ENCODE measurements around the gene PTPRT.
"Not testable (repeated sequence)": the region's sequence is repeated elsewhere in the genome, so short reads cannot be mapped to it uniquely, and the experiment has no call there.

Gene PTPRT

DNA sequence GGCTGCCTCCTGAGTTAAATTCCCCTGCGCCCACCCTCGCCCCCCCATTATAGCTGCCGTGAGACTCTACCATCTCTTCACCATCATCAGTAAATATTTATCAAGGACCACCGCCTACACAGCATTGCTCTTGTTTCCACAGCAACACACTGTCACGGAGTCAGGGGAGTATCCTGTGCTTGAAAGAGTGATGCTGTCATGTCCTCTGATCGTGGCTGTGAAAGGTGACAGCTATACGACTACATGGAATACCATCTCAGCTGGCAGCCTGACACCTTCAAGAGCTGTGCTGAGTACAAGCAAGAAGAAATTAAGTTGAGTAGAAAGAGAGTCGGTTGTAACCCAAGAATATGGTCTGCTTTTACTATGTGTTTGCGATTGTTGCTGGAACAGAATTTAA, 3.4 kb downstream of the PTPRT start:
- no peak for DNase-seq

GRCh38 chr20:43185901-43186300, 3.8 kb downstream of the PTPRT start:
- no peak for DNase-seq

GRCh38 chr20:43183536-43184070, 6.1 kb downstream of the PTPRT start:
- no peak for DNase-seq

DNA sequence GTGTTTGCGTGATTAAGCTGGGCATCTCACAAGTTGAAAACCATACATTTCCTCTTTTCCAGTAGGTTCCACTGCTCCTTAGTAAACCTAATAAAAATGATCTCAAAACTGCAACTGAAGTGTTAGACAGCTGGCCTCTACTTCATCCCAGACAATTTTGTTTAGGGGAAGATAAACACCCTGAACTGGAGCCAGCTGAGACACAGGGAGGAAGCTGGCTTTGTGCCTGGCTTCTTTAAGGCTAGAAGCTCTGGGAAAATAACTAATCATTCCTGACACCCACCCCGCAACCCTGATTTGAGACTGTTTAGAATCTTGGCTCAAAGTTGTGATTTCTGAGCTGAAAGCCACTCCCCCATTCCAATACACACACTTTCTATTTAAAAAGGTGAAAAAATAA, 11.6 kb downstream of the PTPRT start:
- DNase-seq = no peak

GRCh38 chr20:43176726-43177125, 13.0 kb downstream of the PTPRT start:
- no peak for DNase-seq

DNA sequence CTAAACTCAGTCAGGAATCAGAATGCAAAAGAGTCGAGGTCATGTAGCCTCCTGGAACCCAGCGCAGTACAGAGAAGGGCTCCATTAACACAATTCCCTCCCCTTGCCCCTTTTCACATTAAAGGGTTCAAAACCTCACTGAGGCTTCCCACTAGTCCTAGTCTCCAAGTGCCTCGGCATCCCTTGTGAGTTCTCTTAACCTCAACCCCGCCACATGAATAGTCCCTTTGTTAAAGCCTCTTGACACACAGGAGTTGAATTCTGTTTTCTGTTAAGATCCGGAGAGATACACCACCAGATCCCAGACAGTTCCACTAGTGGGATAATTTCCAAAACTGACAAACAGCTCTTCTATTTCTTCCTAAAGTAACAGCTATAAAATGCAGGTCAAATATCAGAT, 17.8 kb downstream of the PTPRT start:
- DNase-seq = no peak

GRCh38 chr20:43170771-43171170, 18.9 kb downstream of the PTPRT start:
- no peak for DNase-seq

DNA sequence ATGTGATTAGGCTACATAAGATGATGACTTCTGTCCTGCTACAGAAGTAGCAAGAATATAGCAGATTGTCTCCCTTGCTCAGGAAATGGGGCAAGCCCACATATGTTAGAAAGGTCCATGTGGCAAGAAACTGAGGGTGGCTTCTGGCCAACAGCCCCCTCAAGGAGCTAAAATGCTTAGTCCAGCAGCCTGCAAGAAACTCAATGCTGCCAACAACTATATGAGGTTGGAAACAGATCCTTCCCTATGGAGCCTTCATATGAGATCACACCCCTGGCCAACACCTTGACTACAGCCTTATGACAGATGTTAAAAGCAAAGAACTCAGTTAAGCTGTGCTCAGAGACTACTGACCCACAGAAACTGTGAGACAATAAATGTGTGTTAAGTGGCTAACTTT, 22.1 kb downstream of the PTPRT start:
- DNase-seq = no peak

- DNase-seq = no peak
These were observed 22.7 kb downstream of the PTPRT start for GRCh38 chr20:43167021-43167420.

DNA sequence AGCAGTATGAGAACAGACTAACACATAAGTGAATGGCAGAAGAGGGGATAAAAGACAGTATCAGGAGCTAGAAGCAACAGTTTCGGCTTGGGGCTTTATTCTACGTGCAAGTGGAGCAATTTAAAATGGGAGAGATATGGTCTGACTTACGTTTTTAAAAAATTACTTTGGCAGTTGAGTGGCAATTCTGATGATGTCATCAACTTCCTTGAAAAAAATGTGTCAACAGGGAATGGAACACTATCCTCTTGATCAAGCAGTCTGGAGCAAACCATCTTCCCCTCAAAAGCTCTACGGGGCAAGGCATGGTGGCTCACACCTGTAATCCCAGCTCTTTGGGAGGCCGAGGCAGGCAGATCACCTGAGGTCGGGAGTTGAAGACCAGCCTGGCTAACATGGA, 24.1 kb downstream of the PTPRT start:
- DNase-seq = no peak

- DNase-seq = not testable (repeated sequence)
These were observed 25.0 kb downstream of the PTPRT start for GRCh38 chr20:43164736-43165135.

- DNase-seq = no peak
These were observed 28.0 kb downstream of the PTPRT start for GRCh38 chr20:43161716-43162115.

GRCh38 chr20:43160941-43161340, 28.8 kb downstream of the PTPRT start:
- no peak for DNase-seq

- DNase-seq = no peak
These were observed 29.7 kb downstream of the PTPRT start for GRCh38 chr20:43159994-43160393.

- no peak for DNase-seq
These were observed 34.2 kb downstream of the PTPRT start for GRCh38 chr20:43155366-43156100.

- no peak for DNase-seq
These were observed 37.8 kb downstream of the PTPRT start for GRCh38 chr20:43151901-43152300.

DNA sequence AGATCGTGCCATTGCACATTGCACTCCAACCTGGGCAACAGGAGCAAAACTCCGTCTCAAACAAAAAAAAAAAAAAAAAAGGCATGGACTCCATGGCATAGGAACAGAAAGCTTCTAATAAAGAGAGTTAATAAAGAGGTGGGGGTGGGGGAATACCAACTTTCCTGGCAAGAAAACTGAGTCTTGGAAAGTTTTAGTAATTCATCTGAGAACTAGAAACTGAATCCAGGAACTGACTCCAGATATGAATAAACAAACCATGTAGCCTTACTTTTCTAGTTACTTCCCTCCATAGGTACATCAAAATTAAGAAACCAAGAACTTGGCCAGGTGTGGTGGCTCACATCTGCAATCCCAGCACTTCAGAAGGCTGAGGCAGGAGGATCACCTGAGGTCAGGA, 38.5 kb downstream of the PTPRT start:
- DNase-seq = no peak

- no peak for DNase-seq
These were observed 49.0 kb downstream of the PTPRT start for GRCh38 chr20:43140726-43141125.

GRCh38 chr20:43138061-43138770, 51.5 kb downstream of the PTPRT start:
- DNase-seq = no peak

- DNase-seq = no peak
These were observed 52.5 kb downstream of the PTPRT start for GRCh38 chr20:43137160-43137559.

DNA sequence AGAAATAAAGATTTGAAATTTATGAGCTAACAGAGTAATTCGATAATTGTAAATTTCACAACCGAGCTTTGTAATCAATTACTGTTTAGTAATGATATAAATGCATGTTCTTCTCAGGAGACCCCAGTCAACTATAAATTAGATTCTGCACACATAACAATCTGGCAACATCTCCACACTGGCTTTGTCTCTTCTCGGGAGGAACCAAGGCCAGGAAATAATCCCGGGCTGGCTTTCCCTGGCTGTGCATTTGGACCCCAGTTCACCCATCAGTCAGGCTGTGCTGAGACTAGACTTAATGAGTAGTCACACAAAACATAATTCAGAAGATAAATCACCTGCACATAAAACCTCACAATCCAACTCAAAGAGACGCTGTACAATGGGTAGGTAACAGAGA, 65.5 kb downstream of the PTPRT start:
- no peak for DNase-seq

DNA sequence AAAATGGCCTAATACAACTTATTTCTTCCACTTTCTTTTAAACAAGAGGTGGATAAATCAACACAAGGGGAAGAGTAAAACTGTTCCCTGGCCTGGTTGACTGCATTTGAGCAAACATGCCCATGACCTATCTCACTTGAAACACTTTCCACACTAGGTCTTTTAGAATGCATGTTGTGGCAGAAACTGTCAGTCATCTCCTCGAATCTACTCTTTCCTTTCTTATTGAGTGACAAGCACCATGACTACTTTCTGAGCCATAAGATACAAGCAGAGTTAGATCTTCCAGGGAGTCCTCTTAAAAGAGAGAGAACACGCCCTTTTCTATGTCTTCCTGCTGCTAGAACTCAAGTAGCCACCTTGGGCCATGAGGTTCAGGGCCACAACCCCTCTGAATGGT, 66.5 kb downstream of the PTPRT start:
- DNase-seq = no peak

- DNase-seq = no peak
These were observed 70.0 kb downstream of the PTPRT start for GRCh38 chr20:43119720-43120119.

- no peak for DNase-seq
These were observed 87.3 kb downstream of the PTPRT start for GRCh38 chr20:43102394-43102793.

GRCh38 chr20:43096931-43097260, 92.8 kb downstream of the PTPRT start:
- no peak for DNase-seq

All from activated CD8-positive, alpha-beta memory T cell treated with anti-CD3 and anti-CD28 coated beads for 24 hours (primary cell).